DOHH2 (cell line): ENCODE results near the gene MLC1.

Experiments used
- H3F3A ChIP-seq: fragments of 200-600 bp; sonication (generic), shearing (Covaris generic); 2 replicates; pipeline ENCODE4 v1.6.0; 2016; ENCODE audit warnings: antibody characterized with exemption, mild to moderate bottlenecking; ENCODE audit not compliant: control insufficient read depth, insufficient read depth
- H3K27ac ChIP-seq: fragments of 200-600 bp; sonication (generic); 2 replicates; pipeline ENCODE4 v1.5.1; 2014; ENCODE audit warnings: low read depth, mild to moderate bottlenecking, low read length, moderate library complexity
- H3K27me3 ChIP-seq: fragments of 200-600 bp; sonication (generic); 2 replicates; pipeline ENCODE4 v1.6.1; 2014; ENCODE audit warnings: mild to moderate bottlenecking, low read length, mixed read lengths; ENCODE audit not compliant: control insufficient read depth
- H3K36me3 ChIP-seq: fragments of 200-600 bp; sonication (generic); 2 replicates; pipeline ENCODE4 v1.6.1; 2014; ENCODE audit warnings: mild to moderate bottlenecking, low read length, moderate library complexity, mixed read lengths; ENCODE audit not compliant: control insufficient read depth
- H3K4me1 ChIP-seq: fragments of 200-600 bp; sonication (generic); 2 replicates; pipeline ENCODE4 v1.6.1; 2014; ENCODE audit warnings: mild to moderate bottlenecking, low read length, mixed read lengths; ENCODE audit not compliant: control insufficient read depth
- H3K4me2 ChIP-seq: fragments of 200-600 bp; sonication (generic); 2 replicates; pipeline ENCODE4 v1.6.0; 2014; ENCODE audit warnings: mild to moderate bottlenecking, low read length, moderate library complexity
- H3K4me3 ChIP-seq: fragments of 200-600 bp; sonication (generic); 2 replicates; pipeline ENCODE4 v1.5.1; 2014; ENCODE audit warnings: mild to moderate bottlenecking, low read length, mixed read lengths
- H3K79me2 ChIP-seq: fragments of 200-600 bp; sonication (generic); 2 replicates; pipeline ENCODE4 v1.6.1; 2014; ENCODE audit warnings: mild to moderate bottlenecking, low read length, mixed read lengths; ENCODE audit not compliant: control insufficient read depth
- H3K9me2 ChIP-seq: fragments of 200-600 bp; sonication (generic); replicated peaks from 2 replicates; pipeline ENCODE4 v1.6.1; 2014; ENCODE audit warnings: mild to moderate bottlenecking, low read length, mixed read lengths; ENCODE audit not compliant: control insufficient read depth
- H3K9me3 ChIP-seq: fragments of 200-600 bp; sonication (generic); 2 replicates; pipeline ENCODE4 v1.6.1; 2014; ENCODE audit warnings: antibody characterized with exemption, low read length, mixed read lengths; ENCODE audit not compliant: control insufficient read depth, insufficient read depth
- H4K20me1 ChIP-seq: fragments of 200-600 bp; sonication (generic); 2 replicates; pipeline ENCODE4 v1.6.0; 2014; ENCODE audit warnings: low read depth, mild to moderate bottlenecking, antibody characterized with exemption, low read length, moderate library complexity; ENCODE audit not compliant: control insufficient read depth, insufficient read depth
- CTCF ChIP-seq: fragments of 200-600 bp; sonication (generic); IDR thresholded peaks from one replicate; pipeline ENCODE4 v1.5.1; 2014; ENCODE audit warnings: antibody characterized with exemption, mild to moderate bottlenecking, low read depth, low read length; ENCODE audit not compliant: poor library complexity, severe bottlenecking
- EZH2phosphoT487 ChIP-seq: fragments of 200-600 bp; sonication (generic); IDR thresholded peaks from 2 replicates; pipeline ENCODE4 v1.6.1; 2017; ENCODE audit warnings: borderline replicate concordance, mild to moderate bottlenecking, antibody characterized with exemption, low read length, moderate library complexity, mixed read lengths

Gene MLC1

GRCh38 chr22:50010676-50011446 is 74.4 kb downstream of the MLC1 start:
- Histone ChIP-seq H3K9me2 (no peaks in the 10 kb centered on the region), H3K27ac (no peak overlapping the region), H4K20me1 (no peaks in the 10 kb centered on the region), H3K4me1 (peaks cover 10% of the 10 kb centered on the region), H3K4me2 (peak overlapping the region; percentile 6; the same call in 1 of the 2 replicates), H3K79me2 (no peaks in the 10 kb centered on the region), H3K9me3 (no peaks in the 10 kb centered on the region), H3K36me3 (no peaks in the 10 kb centered on the region), H3F3A (no peaks in the 10 kb centered on the region), H3K4me3 (no peak overlapping the region), H3K27me3 (peaks cover 57% of the 10 kb centered on the region)
- peak; percentile 54; the same call in 1 of the 2 replicates for TF ChIP-seq EZH2phosphoT487
- no peak for TF ChIP-seq CTCF

- Histone ChIP-seq H3K27me3 (peaks cover 59% of the 10 kb centered on the region), H4K20me1 (no peaks in the 10 kb centered on the region), H3F3A (no peaks in the 10 kb centered on the region), H3K9me3 (no peaks in the 10 kb centered on the region), H3K9me2 (no peaks in the 10 kb centered on the region), H3K4me2 (no peak overlapping the region), H3K4me3 (no peak overlapping the region), H3K4me1 (peaks cover 10% of the 10 kb centered on the region), H3K36me3 (no peaks in the 10 kb centered on the region), H3K27ac (no peak overlapping the region), H3K79me2 (no peaks in the 10 kb centered on the region)
- no peak for TF ChIP-seq CTCF
- no peak for TF ChIP-seq EZH2phosphoT487
These were observed 75.2 kb downstream of the MLC1 start for GRCh38 chr22:50009765-50010675.
